GM12865 (cell line): Measurements from ENCODE around the gene ADGRB3.

Source experiments
- DNase-seq: peaks from one replicate; pipeline ENCODE4 v3.0.0; 2010; ENCODE audit warnings: low read depth
- H3K4me3 ChIP-seq: 2 replicates; pipeline ENCODE4 v1.5.1; 2011; ENCODE audit warnings: mild to moderate bottlenecking, low read depth, low read length, control low read depth
- TF ChIP-seq, protein P1 (sequence below): IDR thresholded peaks from 2 replicates; pipeline ENCODE4 v1.5.1; 2011; ENCODE audit warnings: low read length, control low read depth, low read depth, inconsistent platforms; ENCODE audit not compliant: insufficient read depth; ENCODE audit errors: missing control alignments

ADGRB3 gene

DNA sequence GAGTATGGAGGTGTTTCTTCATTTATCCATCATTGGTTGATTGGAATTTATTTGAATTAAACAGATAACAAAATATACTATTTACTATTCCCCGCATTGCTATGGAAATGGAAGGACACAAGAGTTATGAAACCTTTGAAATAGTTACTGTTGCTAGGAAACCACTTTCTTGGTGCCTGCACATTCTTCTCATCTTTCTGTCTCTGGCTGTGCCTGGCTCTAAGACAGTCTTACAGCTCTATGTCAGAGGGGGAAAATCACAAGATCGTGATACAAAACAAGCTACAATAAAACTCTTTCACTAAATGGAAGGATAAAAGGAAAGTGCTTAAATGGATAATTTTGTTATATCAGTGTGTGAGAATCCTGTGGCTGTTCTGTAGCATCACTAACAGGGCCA lies 708.8 kb downstream of the ADGRB3 start:
- no peak overlapping the region for H3K4me3 ChIP-seq
- TF ChIP-seq, protein P1, sequence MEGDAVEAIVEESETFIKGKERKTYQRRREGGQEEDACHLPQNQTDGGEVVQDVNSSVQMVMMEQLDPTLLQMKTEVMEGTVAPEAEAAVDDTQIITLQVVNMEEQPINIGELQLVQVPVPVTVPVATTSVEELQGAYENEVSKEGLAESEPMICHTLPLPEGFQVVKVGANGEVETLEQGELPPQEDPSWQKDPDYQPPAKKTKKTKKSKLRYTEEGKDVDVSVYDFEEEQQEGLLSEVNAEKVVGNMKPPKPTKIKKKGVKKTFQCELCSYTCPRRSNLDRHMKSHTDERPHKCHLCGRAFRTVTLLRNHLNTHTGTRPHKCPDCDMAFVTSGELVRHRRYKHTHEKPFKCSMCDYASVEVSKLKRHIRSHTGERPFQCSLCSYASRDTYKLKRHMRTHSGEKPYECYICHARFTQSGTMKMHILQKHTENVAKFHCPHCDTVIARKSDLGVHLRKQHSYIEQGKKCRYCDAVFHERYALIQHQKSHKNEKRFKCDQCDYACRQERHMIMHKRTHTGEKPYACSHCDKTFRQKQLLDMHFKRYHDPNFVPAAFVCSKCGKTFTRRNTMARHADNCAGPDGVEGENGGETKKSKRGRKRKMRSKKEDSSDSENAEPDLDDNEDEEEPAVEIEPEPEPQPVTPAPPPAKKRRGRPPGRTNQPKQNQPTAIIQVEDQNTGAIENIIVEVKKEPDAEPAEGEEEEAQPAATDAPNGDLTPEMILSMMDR: no peak
- DNase-seq: no peak

DNA sequence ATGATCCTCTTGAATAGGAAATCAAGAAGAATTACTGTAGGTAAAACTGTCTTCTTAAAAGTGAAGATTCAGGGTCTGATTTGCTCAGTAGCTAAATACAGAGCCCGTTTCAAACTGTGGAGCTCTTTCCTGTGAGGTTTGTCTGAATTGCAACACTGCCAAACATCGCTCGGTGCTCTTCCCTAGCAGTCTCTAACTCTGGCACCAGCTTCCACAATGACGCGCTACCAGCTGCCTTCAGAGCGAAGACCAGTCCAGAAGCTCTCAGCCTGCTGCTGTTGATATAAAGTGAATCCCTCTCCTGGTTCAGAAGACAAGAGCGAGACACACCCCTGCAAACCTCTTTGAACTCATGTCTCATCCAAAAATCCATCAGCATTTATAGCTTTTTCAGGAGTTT lies 714.7 kb downstream of the ADGRB3 start:
- no peak overlapping the region for H3K4me3 ChIP-seq
- DNase-seq: no peak
- TF ChIP-seq, protein P1: no peak

DNA sequence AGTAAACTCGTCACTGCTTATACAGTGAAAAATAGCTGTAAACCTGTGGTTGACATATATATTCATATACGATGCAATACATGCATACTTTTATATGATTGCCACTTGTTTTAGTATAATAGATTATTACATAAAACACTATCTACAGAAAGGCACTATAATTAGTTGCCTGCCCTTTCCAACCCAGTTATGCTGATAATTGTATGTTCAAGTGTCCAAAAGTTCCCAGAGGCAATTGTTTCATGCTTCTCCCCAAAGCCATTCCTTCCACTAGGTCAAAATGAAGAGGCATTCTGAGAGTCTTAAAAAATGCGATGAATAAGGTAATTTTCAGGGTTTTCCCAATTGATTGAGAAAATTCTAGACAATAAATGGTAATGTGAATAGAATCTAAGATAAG lies 727.1 kb downstream of the ADGRB3 start:
- TF ChIP-seq, protein P1: no peak
- DNase-seq: no peak
- no peak overlapping the region for H3K4me3 ChIP-seq

DNA sequence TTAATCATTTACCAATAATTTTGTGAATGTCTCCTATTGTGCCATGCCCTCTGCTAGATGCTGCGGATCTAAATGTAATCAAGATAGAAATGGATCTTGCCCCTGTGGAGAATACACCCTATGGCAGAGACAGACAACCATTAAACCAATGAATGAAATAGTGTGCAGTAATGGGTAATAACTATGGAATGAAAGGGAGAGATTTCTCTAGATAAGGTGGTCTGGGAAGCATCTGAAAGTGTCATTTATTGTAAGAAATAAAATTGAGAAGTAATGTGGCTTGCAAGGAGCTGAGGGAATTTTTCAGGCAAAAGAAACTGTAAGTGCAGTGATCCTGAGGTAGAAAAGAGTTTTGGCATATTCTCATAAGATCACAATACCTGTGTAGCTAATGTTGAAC lies 731.7 kb downstream of the ADGRB3 start:
- TF ChIP-seq, protein P1: no peak
- no peak overlapping the region for H3K4me3 ChIP-seq
- DNase-seq: no peak

DNA sequence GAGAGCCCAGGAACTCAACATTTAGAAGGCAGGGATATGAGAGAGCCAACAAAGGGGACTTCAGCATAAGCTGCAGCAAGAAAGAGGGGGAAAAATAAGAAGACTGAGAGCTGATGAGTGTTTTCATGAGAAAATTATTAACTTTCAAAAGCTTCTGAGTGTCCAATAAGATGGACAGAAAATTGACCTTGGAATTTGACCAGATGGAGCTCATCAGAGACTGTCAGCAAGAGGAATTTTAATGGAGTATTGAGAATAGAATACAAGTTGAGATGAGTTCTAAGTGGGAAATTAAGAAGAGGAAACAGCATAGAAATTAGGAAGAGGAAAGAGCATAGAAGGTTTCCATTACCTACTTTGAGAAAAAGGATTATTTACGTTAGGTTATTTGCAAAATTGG lies 733.5 kb downstream of the ADGRB3 start:
- no peak overlapping the region for H3K4me3 ChIP-seq
- TF ChIP-seq, protein P1: no peak
- DNase-seq: no peak

DNA sequence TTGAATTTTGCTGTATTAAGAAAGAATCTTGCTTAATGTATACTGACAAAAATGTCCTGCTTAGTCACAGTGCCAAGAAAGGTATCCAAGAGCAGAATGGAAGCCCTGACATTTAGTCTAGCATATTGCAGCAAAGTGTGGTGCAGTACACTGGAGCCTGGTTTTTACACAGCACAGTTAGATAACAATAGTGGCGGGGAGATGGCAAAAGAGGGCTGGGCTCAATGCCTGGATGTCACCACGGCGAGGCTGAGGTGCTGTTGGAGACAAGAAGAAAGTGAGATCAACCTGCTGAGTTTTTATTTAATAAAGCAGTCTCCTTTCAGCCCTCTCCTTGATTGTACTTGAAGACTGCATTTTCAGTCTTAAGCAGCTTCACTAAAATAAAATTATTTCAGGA lies 735.7 kb downstream of the ADGRB3 start:
- TF ChIP-seq, protein P1: no peak
- no peak for DNase-seq

DNA sequence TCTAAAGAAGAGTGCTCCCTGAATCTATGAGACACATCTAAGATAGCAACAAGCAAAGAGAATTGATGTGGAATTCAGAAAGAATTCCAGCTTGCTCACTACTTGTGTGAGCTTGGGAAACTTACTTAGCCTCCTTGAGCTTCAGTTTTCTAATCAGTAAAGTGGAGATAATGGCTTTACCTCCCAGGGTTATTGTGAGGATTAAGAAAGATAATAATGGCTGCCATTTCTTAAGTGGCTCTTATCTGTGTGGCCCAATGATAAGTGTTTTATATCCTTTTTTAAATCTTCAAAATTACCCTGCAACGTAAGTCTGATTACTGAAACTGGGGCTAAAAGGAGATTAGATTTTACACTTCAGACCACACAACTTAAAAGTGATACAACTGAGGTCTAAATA lies 743.2 kb downstream of the ADGRB3 start:
- TF ChIP-seq, protein P1: no peak
- H3K4me3 ChIP-seq: no peak overlapping the region
- no peak for DNase-seq

More for the DNA sequence above, 735.7 kb downstream of the ADGRB3 start:
- H3K4me3 ChIP-seq: no peak overlapping the region
